Hepatocyte (in vitro differentiated cells): Measurements from ENCODE around the gene WNT3A. TPM values are rescaled to one million over a fixed set of nuclear protein-coding genes. Genes with fewer than 3 reads are reported as not detected.

Experiments
- DNase-seq: peaks from one replicate; pipeline ENCODE4 v3.0.0-alpha.2; 2016; ENCODE audit warnings: low spot score
- H2AFZ ChIP-seq: fragments of 200-600 bp; sonication (generic); 2 replicates; pipeline ENCODE4 v1.6.0; 2016; ENCODE audit warnings: antibody characterized with exemption, mild to moderate bottlenecking
- H3K27ac ChIP-seq: fragments of 200-600 bp; sonication (generic); 2 replicates; pipeline ENCODE4 v1.5.1; 2016; ENCODE audit warnings: mild to moderate bottlenecking
- H3K27me3 ChIP-seq: fragments of 200-600 bp; sonication (generic); 2 replicates; pipeline ENCODE4 v1.6.1; 2016
- H3K36me3 ChIP-seq: fragments of 200-600 bp; sonication (generic); replicated peaks from 2 replicates; pipeline ENCODE4 v1.5.1; 2016; ENCODE audit warnings: low read depth; ENCODE audit not compliant: insufficient read depth
- H3K4me1 ChIP-seq: fragments of 200-600 bp; sonication (generic); 2 replicates; pipeline ENCODE4 v1.5.1; 2016; ENCODE audit warnings: mild to moderate bottlenecking, moderate library complexity; ENCODE audit not compliant: insufficient read depth
- H3K4me2 ChIP-seq: fragments of 200-600 bp; sonication (generic); 2 replicates; pipeline ENCODE4 v1.6.0; 2016
- H3K4me3 ChIP-seq: fragments of 200-600 bp; sonication (generic); 2 replicates; pipeline ENCODE4 v1.5.1; 2016; ENCODE audit warnings: mild to moderate bottlenecking
- H3K79me2 ChIP-seq: fragments of 200-600 bp; sonication (generic); 2 replicates; pipeline ENCODE4 v1.6.0; 2017; ENCODE audit warnings: mild to moderate bottlenecking
- H3K9me2 ChIP-seq: fragments of 200-600 bp; sonication (generic); replicated peaks from 2 replicates; pipeline ENCODE4 v1.6.0; 2017; ENCODE audit warnings: mild to moderate bottlenecking; ENCODE audit not compliant: insufficient read depth
- H3K9me3 ChIP-seq: fragments of 200-600 bp; sonication (generic); 2 replicates; pipeline ENCODE4 v1.5.1; 2016; ENCODE audit warnings: low read depth, mild to moderate bottlenecking
- H4K20me1 ChIP-seq: fragments of 200-600 bp; sonication (generic); 2 replicates; pipeline ENCODE4 v1.6.0; 2016; ENCODE audit warnings: mild to moderate bottlenecking; ENCODE audit not compliant: insufficient read depth, poor library complexity, severe bottlenecking
- CTCF ChIP-seq: fragments of 200-600 bp; sonication (generic); IDR thresholded peaks from 2 replicates; pipeline ENCODE4 v1.5.1; 2016; ENCODE audit warnings: antibody characterized with exemption, mild to moderate bottlenecking; ENCODE audit not compliant: poor library complexity
- EZH2 ChIP-seq: fragments of 200-600 bp; sonication (generic); IDR thresholded peaks from 2 replicates; pipeline ENCODE4 v1.6.1; 2016; ENCODE audit warnings: antibody characterized with exemption, mild to moderate bottlenecking, borderline replicate concordance
- EZH2phosphoT487 ChIP-seq: fragments of 200-600 bp; sonication (generic); IDR thresholded peaks from one replicate; pipeline ENCODE4 v1.6.1; 2018; ENCODE audit warnings: antibody characterized with exemption, mild to moderate bottlenecking, low read depth, moderate library complexity; ENCODE audit not compliant: unreplicated experiment, severe bottlenecking
- WGBS: methylation state at CpG from one replicate; pipeline ENCODE4 v1.1.6; 2016; ENCODE audit warnings: low lambda C conversion rate; ENCODE audit errors: missing lambda C conversion rate; 5-methylcytosine and 5-hydroxymethylcytosine counted together
- polyA plus RNA-seq: library from polyadenylated mRNA; unstranded; fragments of >200 nt; fragmentation: Nextera tagmentation; extraction: Ambion mirVana; gene quantifications from 2 replicates; pipeline ENCODE4 v1.2.1, GENCODE V29; 2016
- total RNA-seq: library from RNA; depleted of rRNA; stranded (reverse); fragments of >200 nt; gene quantifications from 2 replicates; pipeline ENCODE4 v1.2.3, GENCODE V29; 2014

The WNT3A gene
- total and polyA plus RNA-seq, 2 experiments from 2014 or later, result 0.03 TPM; not detected in 1

- H3K9me2 ChIP-seq, result no peaks in the 10 kb centered on the region
- H3K36me3 ChIP-seq, result no peaks in the 10 kb centered on the region
- no peak for DNase-seq
- peaks cover 1% of the 10 kb centered on the region for H3K4me1 ChIP-seq
- no peak overlapping the region for H3K4me3 ChIP-seq
- peaks cover 98% of the 10 kb centered on the region for H3K79me2 ChIP-seq
- H2AFZ ChIP-seq, result no peak overlapping the region
- 95% methylated on average over 13 of the region's 13 CpGs for WGBS
- peaks cover 98% of the 10 kb centered on the region for H4K20me1 ChIP-seq
- no peak overlapping the region for H3K27ac ChIP-seq
- peaks cover 8% of the 10 kb centered on the region for H3K9me3 ChIP-seq
- TF ChIP-seq EZH2, result no peak
- no peak for TF ChIP-seq CTCF
- no peak for TF ChIP-seq EZH2phosphoT487
- H3K4me2 ChIP-seq, result no peak overlapping the region
- H3K27me3 ChIP-seq, result no peaks in the 10 kb centered on the region
Observed at GRCh38 chr1:228096416-228097332, 89.9 kb downstream of the WNT3A start.

GRCh38 chr1:228097333-228098081 is 90.7 kb downstream of the WNT3A start:
- WGBS, result 95% methylated on average over 33 of the region's 34 CpGs
- no peak for TF ChIP-seq CTCF
- Histone ChIP-seq H3K27me3 (no peaks in the 10 kb centered on the region), H3K79me2 (peaks cover 95% of the 10 kb centered on the region), H4K20me1 (peaks cover 94% of the 10 kb centered on the region), H2AFZ (no peak overlapping the region), H3K4me1 (peaks cover 4% of the 10 kb centered on the region), H3K4me2 (no peak overlapping the region), H3K27ac (no peak overlapping the region), H3K9me3 (peaks cover 8% of the 10 kb centered on the region), H3K4me3 (no peak overlapping the region), H3K9me2 (no peaks in the 10 kb centered on the region), H3K36me3 (no peaks in the 10 kb centered on the region)
- DNase-seq, result no peak

- Histone ChIP-seq H4K20me1 (peaks cover 85% of the 10 kb centered on the region), H3K79me2 (peaks cover 86% of the 10 kb centered on the region), H3K4me1 (peaks cover 4% of the 10 kb centered on the region)
Observed at GRCh38 chr1:228098323-228098931, 91.6 kb downstream of the WNT3A start.

More at GRCh38 chr1:228098323-228098931, 91.6 kb downstream of the WNT3A start:
- Histone ChIP-seq H3K4me3 (no peak overlapping the region), H3K9me2 (no peaks in the 10 kb centered on the region), H3K27ac (no peak overlapping the region), H3K36me3 (no peaks in the 10 kb centered on the region), H3K9me3 (peaks cover 8% of the 10 kb centered on the region), H3K4me2 (no peak overlapping the region), H3K27me3 (no peaks in the 10 kb centered on the region), H2AFZ (no peak overlapping the region)
- DNase-seq, result no peak
- TF ChIP-seq CTCF, result no peak
- no peak for TF ChIP-seq EZH2phosphoT487
- no peak for TF ChIP-seq EZH2
- WGBS, result 96% methylated on average over 24 of the region's 28 CpGs
